Activated CD8-positive, alpha-beta T cell treated with anti-CD3 and anti-CD28 coated beads, Interleukin-2, amount 10 ng/mL, durations not matched to agents 7 days and 5 days (primary cell): ENCODE measurements around the gene TRAPPC11. TPM values are rescaled to one million over a fixed set of nuclear protein-coding genes. Genes with fewer than 3 reads are reported as not detected.

Experiments used
- ATAC-seq: fragments of 150-1000 bp; cut with Tn5 transposase; one replicate; pipeline ENCODE4 v1.10.0; 2021; ENCODE audit warnings: moderate library complexity
- CTCF ChIA-PET: fragments of 350-600 bp; sonication (Branson Sonifier 250); formaldehyde crosslinking; loops from one replicate; lab custom pipeline; 2021; ENCODE audit warnings: antibody characterized with exemption; lab: Charles Lee
- POLR2A ChIA-PET: fragments of 350-600 bp; sonication (Branson Sonifier 250); formaldehyde crosslinking; loops from one replicate; lab custom pipeline; 2021; ENCODE audit warnings: antibody characterized with exemption; lab: Charles Lee
- DNase-seq: peaks from one replicate; pipeline ENCODE4 v3.0.0-alpha.2; 2020
- H3K27ac Mint-ChIP-seq: one replicate; pipeline ENCODE4 v1.8.0; 2021; ENCODE audit warnings: mild to moderate bottlenecking, mixed read lengths
- H3K27me3 Mint-ChIP-seq: one replicate; pipeline ENCODE4 v1.8.0; 2021; ENCODE audit warnings: low read depth, mixed read lengths
- H3K36me3 Mint-ChIP-seq: one replicate; pipeline ENCODE4 v1.8.0; 2021; ENCODE audit warnings: low read depth, mixed read lengths
- H3K4me1 Mint-ChIP-seq: one replicate; pipeline ENCODE4 v1.8.0; 2021; ENCODE audit warnings: low read depth, mixed read lengths
- H3K4me3 Mint-ChIP-seq: one replicate; pipeline ENCODE4 v1.8.0; 2021; ENCODE audit warnings: mild to moderate bottlenecking, mixed read lengths
- H3K9me3 Mint-ChIP-seq: one replicate; pipeline ENCODE4 v1.8.0; 2022; ENCODE audit warnings: mixed read lengths; ENCODE audit not compliant: insufficient read depth
- total RNA-seq, 2 experiments: library from RNA; stranded (reverse); gene quantifications; one replicate each; pipeline ENCODE4 v1.2.3, GENCODE V29; 2021

TRAPPC11 gene
- total RNA-seq, 2 experiments from 2014 or later, result 26.5 to 29.9 TPM

- POLR2A ChIA-PET, result no interaction called here
- ATAC-seq (no peak), DNase-seq (no peak)
- Mint-ChIP-seq H3K4me1 (peaks cover 2% of the 10 kb centered on the region), H3K27me3 (no peaks in the 10 kb centered on the region), H3K27ac (no peak overlapping the region), H3K36me3 (peaks cover 41% of the 10 kb centered on the region), H3K4me3 (no peak overlapping the region), H3K9me3 (no peaks in the 10 kb centered on the region)
- CTCF ChIA-PET, result no interaction called here
These were observed 31.9 kb downstream of the TRAPPC11 start for GRCh38 chr4:183691006-183691405.

- peaks cover 38% of the 10 kb centered on the region for H3K36me3 Mint-ChIP-seq
- ChIA-PET POLR2A (no interaction called here), CTCF (no interaction called here)
- H3K27me3 Mint-ChIP-seq, result no peaks in the 10 kb centered on the region
- H3K9me3 Mint-ChIP-seq, result no peaks in the 10 kb centered on the region
- DNase-seq (no peak), ATAC-seq (no peak)
- no peaks in the 10 kb centered on the region for H3K4me1 Mint-ChIP-seq
- no peak overlapping the region for H3K4me3 Mint-ChIP-seq
- no peak overlapping the region for H3K27ac Mint-ChIP-seq
These were observed 32.8 kb downstream of the TRAPPC11 start for GRCh38 chr4:183691897-183692296.

- no peaks in the 10 kb centered on the region for H3K9me3 Mint-ChIP-seq
- no peak overlapping the region for H3K27ac Mint-ChIP-seq
- no peak for ATAC-seq
- H3K27me3 Mint-ChIP-seq, result no peaks in the 10 kb centered on the region
- no peak for DNase-seq
- POLR2A ChIA-PET, result interaction anchor here (0.6 kb wide), 1 partner anchor 1534 kb away, joined by 3 read pairs; no protein-coding TSS in a partner anchor
- H3K4me3 Mint-ChIP-seq, result no peak overlapping the region
- CTCF ChIA-PET, result interaction anchor here (1.6 kb wide), 1 partner anchor 13 kb away, joined by 3 read pairs; no protein-coding TSS in a partner anchor
- peaks cover 64% of the 10 kb centered on the region for H3K36me3 Mint-ChIP-seq
- H3K4me1 Mint-ChIP-seq, result no peaks in the 10 kb centered on the region
These were observed 39.8 kb downstream of the TRAPPC11 start for GRCh38 chr4:183698909-183699308.

- Mint-ChIP-seq H3K9me3 (no peaks in the 10 kb centered on the region), H3K36me3 (peaks cover 62% of the 10 kb centered on the region), H3K27ac (no peak overlapping the region), H3K4me3 (no peak overlapping the region), H3K4me1 (no peaks in the 10 kb centered on the region), H3K27me3 (no peaks in the 10 kb centered on the region)
- no peak for DNase-seq
- ATAC-seq, result no peak
- ChIA-PET POLR2A (no interaction called here), CTCF (interaction anchor here (1.6 kb wide), 1 partner anchor 12 kb away, joined by 3 read pairs; no protein-coding TSS in a partner anchor)
These were observed 41.3 kb downstream of the TRAPPC11 start for GRCh38 chr4:183700407-183700806.

- Mint-ChIP-seq H3K27me3 (no peaks in the 10 kb centered on the region), H3K27ac (no peak overlapping the region), H3K4me3 (no peak overlapping the region), H3K4me1 (no peaks in the 10 kb centered on the region), H3K9me3 (no peaks in the 10 kb centered on the region), H3K36me3 (peaks cover 59% of the 10 kb centered on the region)
- ChIA-PET POLR2A (no interaction called here), CTCF (no interaction called here)
- ATAC-seq, result no peak
- DNase-seq, result no peak
These were observed 43.4 kb downstream of the TRAPPC11 start for GRCh38 chr4:183702492-183702891.

- ChIA-PET POLR2A (no interaction called here), CTCF (no interaction called here)
- ATAC-seq (no peak), DNase-seq (no peak)
- Mint-ChIP-seq H3K27me3 (no peaks in the 10 kb centered on the region), H3K4me1 (no peaks in the 10 kb centered on the region), H3K36me3 (peaks cover 20% of the 10 kb centered on the region), H3K9me3 (no peaks in the 10 kb centered on the region), H3K27ac (no peak overlapping the region), H3K4me3 (no peak overlapping the region)
These were observed 55.5 kb downstream of the TRAPPC11 start for GRCh38 chr4:183714626-183715025.

GRCh38 chr4:183716302-183716701 is 57.2 kb downstream of the TRAPPC11 start:
- no peak overlapping the region for H3K4me3 Mint-ChIP-seq
- H3K9me3 Mint-ChIP-seq, result no peaks in the 10 kb centered on the region
- CTCF ChIA-PET, result no interaction called here
- ATAC-seq (no peak), DNase-seq (no peak)
- peaks cover 17% of the 10 kb centered on the region for H3K36me3 Mint-ChIP-seq
- POLR2A ChIA-PET, result no interaction called here
- peaks cover 2% of the 10 kb centered on the region for H3K4me1 Mint-ChIP-seq
- H3K27ac Mint-ChIP-seq, result no peak overlapping the region
- peaks cover 6% of the 10 kb centered on the region for H3K27me3 Mint-ChIP-seq

- Mint-ChIP-seq H3K27me3 (peaks cover 17% of the 10 kb centered on the region), H3K9me3 (no peaks in the 10 kb centered on the region), H3K36me3 (peaks cover 6% of the 10 kb centered on the region), H3K4me3 (no peak overlapping the region), H3K27ac (no peak overlapping the region), H3K4me1 (peaks cover 14% of the 10 kb centered on the region)
- CTCF ChIA-PET, result interaction anchor here (1.1 kb wide), 1 partner anchor 272 kb away, joined by 3 read pairs; no protein-coding TSS in a partner anchor
- POLR2A ChIA-PET, result no interaction called here
- no peak for DNase-seq
- no peak for ATAC-seq
These were observed 59.8 kb downstream of the TRAPPC11 start for GRCh38 chr4:183718876-183719275.

GRCh38 chr4:183721207-183722081 is 62.4 kb downstream of the TRAPPC11 start:
- peak; percentile 52 for ATAC-seq
- H3K27ac Mint-ChIP-seq, result peak overlapping the region; percentile 44
- DNase-seq, result peak; percentile 68
- H3K4me3 Mint-ChIP-seq, result peak overlapping the region; percentile 73
- POLR2A ChIA-PET, result interaction anchor here (0.7 kb wide), 1 partner anchor 62 kb away, joined by 5 read pairs; the partner anchor contains the start of gene TRAPPC11
- no peaks in the 10 kb centered on the region for H3K36me3 Mint-ChIP-seq
- peaks cover 14% of the 10 kb centered on the region for H3K4me1 Mint-ChIP-seq
- peaks cover 19% of the 10 kb centered on the region for H3K27me3 Mint-ChIP-seq
- CTCF ChIA-PET, result interaction anchor here (0.6 to 2.2 kb wide), 9 partner anchors 9 to 257 kb away, joined by 3 to 9 read pairs (median 4); no protein-coding TSS in a partner anchor
- no peaks in the 10 kb centered on the region for H3K9me3 Mint-ChIP-seq

- Mint-ChIP-seq H3K4me3 (peak overlapping the region; percentile 73), H3K9me3 (no peaks in the 10 kb centered on the region), H3K27me3 (peaks cover 19% of the 10 kb centered on the region), H3K27ac (peak overlapping the region; percentile 63), H3K4me1 (peaks cover 14% of the 10 kb centered on the region), H3K36me3 (no peaks in the 10 kb centered on the region)
- peak; percentile 65 for DNase-seq
- peak; percentile 73 for ATAC-seq
- ChIA-PET POLR2A (no interaction called here), CTCF (no interaction called here)
These were observed 63.9 kb downstream of the TRAPPC11 start for GRCh38 chr4:183722731-183723560.

- Mint-ChIP-seq H3K36me3 (no peaks in the 10 kb centered on the region), H3K27me3 (peaks cover 19% of the 10 kb centered on the region), H3K4me1 (peaks cover 14% of the 10 kb centered on the region), H3K9me3 (no peaks in the 10 kb centered on the region), H3K4me3 (peak overlapping the region; percentile 68), H3K27ac (no peak overlapping the region)
- POLR2A ChIA-PET, result no interaction called here
- CTCF ChIA-PET, result no interaction called here
- DNase-seq (no peak), ATAC-seq (no peak)
These were observed 64.6 kb downstream of the TRAPPC11 start for GRCh38 chr4:183723561-183724228.
